ELF-1 (cell line): Measurements from ENCODE around the gene COBL.
A peak's percentile ranks its signal among the peaks of the same experiment; 100 is the strongest.

Experiments used
- DNase-seq: peaks from one replicate; pipeline ENCODE4 v3.0.0-alpha.2; 2016; ENCODE audit warnings: low read depth, low spot score

Gene COBL

DNA sequence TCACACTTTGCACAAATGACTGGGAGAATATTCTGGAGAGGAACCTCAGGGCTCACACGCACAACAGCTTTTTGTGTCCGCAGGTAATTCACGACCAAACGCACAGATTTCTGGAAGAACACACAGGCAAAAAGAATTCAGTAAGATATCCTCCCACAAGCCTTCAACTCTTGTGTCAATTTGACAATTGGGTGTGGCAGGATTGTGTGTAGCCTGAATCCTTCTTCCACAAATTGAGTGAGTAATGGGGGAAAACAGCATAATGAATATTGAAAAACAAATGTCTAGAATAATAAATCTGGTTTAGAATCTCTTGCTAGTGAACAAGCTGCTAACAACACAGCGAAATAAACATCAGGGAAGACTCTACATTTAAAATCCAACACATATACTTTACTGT, 125.6 kb downstream of the COBL start:
- no peak for DNase-seq

GRCh38 chr7:51189777-51190176, 126.8 kb downstream of the COBL start:
- no peak for DNase-seq

DNA sequence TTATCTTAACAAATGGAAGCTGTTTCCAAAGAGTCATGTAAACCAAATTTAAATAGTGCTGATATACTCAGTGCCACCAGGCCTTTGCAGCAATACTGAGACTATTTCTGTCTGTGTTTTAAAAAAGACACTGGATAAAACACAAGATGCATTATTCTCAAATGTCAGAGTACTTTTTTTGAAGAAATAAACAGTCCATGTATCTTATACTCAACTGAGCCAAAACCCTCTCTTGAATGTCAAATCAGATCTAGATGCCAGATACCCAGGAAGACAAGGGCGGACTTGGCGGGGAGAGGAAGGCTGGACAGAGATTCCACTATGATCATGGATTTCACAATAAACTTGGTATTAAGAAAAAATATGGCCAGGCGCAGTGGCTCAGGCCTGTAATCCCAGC, 127.6 kb downstream of the COBL start:
- no peak for DNase-seq

DNA sequence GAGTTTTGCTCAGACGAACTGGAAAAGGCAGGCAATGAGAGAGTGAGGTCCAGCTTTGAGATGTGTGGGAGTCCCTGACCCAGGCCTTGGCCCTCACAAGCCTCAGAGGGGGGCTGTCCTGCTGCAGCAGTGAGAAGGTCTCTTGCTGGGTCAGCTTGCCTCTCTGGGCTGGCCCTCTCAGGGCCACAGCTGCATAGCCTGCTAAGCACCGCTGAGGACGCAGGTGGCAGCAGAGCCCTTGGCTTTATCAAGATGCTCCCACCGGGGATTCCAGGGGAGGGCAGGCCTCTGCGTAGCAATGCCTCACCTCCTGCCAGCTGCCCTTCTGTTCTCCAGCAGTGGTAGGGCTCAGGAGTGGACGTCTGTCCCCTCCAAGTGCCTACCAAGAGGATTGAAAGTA, 128.7 kb downstream of the COBL start:
- peak; percentile 74 for DNase-seq

DNA sequence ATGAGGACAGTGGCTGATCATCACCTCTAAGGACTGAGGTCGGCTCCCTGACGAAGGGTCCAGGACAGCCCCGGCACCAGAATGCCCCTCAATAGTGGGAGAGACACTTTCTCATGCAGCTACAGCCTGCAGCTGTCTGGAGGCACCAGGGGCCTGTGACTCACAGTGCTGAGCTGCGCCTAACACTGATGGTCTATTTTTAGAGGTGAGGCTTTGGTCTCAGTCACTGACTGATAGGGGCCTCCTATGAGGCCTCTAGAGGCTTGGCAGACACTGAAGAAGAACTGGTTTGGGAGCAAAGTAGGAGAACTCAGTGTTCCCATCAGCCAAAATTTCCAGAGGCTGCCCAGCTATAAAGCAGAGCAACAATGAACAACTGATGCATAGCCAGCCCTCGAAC, 130.1 kb downstream of the COBL start:
- no peak for DNase-seq

GRCh38 chr7:51182636-51183166, 133.9 kb downstream of the COBL start:
- DNase-seq = no peak

- no peak for DNase-seq
Measured at GRCh38 chr7:51180092-51180491, 136.5 kb downstream of the COBL start.

- DNase-seq = no peak
Measured at GRCh38 chr7:51175992-51176388, 140.6 kb downstream of the COBL start.

GRCh38 chr7:51175316-51175991, 141.2 kb downstream of the COBL start:
- peak; percentile 24 for DNase-seq

- no peak for DNase-seq
Measured at GRCh38 chr7:51165337-51165736, 151.3 kb downstream of the COBL start.

- peak; percentile 88 for DNase-seq
Measured at GRCh38 chr7:51162724-51163329, 153.8 kb downstream of the COBL start.

GRCh38 chr7:51161937-51162336, 154.7 kb downstream of the COBL start:
- DNase-seq = no peak

- peak; percentile 87 for DNase-seq
Measured at GRCh38 chr7:51160990-51161615, 155.5 kb downstream of the COBL start.

GRCh38 chr7:51160411-51160810, 156.2 kb downstream of the COBL start:
- DNase-seq = no peak

GRCh38 chr7:51158742-51159445, 157.7 kb downstream of the COBL start:
- DNase-seq = no peak

- no peak for DNase-seq
Measured at GRCh38 chr7:51158211-51158610, 158.4 kb downstream of the COBL start.

DNA sequence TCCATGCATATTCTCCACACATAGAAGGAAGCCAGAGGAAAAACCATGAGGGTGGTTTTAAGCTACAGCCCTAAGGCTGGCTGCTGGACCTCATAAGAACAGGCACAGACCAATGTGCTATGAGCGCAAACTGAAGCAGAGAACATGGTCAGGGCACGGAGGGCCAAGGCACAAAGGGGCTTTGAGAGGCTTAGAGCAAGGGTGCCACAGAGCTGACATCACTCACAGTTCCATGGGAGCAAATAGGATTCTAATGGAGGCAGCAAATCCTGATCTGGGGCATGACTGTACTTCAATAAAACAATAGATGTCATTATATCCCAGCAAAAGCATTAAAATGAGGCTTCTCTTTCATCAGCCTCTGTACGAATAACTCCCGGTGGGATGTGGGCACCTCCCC, 162.4 kb downstream of the COBL start:
- no peak for DNase-seq

- DNase-seq = no peak
Measured at GRCh38 chr7:51152706-51153200, 163.9 kb downstream of the COBL start.

DNA sequence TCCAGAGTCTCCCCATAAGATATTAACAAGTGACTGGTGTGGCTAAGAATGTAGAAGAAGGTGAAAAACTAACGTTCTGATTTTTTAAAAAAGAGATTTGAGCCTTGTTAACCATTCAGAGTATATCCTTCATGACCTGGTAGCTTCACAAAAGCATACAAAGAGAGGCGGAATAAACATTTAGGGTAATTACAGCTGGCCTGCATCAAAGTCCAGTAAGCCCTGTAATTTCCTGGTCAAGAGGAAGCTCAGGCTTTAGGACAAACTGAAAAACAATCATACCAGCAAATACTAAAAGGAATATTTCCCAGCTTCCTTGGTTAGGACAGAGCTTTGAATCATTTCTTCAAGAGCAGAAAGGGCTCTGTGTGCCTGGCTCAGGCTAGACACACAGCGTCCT, 165.2 kb downstream of the COBL start:
- no peak for DNase-seq

DNA sequence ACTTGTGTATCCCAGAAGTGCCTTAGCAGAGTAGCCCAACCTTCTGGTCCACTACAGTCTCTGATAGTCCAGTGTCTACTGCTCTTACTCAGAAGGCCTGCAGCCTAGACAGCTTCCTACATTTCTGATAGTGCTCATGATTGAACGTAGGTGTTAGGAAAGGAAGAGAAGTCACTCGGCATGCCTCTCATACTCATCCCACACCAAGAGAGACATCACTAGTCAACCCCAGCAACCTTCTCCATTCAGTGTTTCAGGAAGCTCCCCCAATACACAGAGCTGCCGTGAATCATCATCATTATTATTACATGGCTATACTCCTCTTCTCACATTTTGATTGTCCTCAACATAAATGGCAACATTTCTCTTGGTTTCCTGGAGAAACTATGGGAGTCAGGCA, 166.4 kb downstream of the COBL start:
- DNase-seq = no peak

DNA sequence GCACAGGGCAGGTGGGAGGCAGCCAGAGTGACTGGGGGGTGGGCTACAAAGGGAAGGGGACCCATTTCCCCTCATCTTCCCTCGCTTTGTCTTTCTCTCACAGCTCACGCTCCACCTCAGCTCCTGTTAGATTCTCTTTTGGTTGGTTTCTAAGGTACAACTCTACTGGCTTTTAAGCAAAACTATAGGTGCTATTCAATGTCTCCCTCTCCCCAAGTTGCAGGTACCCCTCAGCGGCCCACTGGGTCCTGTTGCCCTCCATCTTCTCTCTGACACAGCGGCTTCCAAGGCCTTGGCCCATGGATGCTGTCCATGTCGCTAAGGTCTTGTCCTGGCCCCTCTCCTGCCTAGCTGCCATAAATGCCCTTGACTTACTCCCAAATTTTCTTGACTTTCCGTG, 168.4 kb downstream of the COBL start:
- no peak for DNase-seq
